CD4-positive, alpha-beta T cell treated with Interleukin-17A for 1 hour (primary cell): Measurements from ENCODE around the gene SMAD5.
A peak's percentile ranks its signal among the peaks of the same experiment; 100 is the strongest.

Experiments used
- DNase-seq: peaks from one replicate; pipeline ENCODE4 v3.0.0-alpha.2; 2020

SMAD5 gene

DNA sequence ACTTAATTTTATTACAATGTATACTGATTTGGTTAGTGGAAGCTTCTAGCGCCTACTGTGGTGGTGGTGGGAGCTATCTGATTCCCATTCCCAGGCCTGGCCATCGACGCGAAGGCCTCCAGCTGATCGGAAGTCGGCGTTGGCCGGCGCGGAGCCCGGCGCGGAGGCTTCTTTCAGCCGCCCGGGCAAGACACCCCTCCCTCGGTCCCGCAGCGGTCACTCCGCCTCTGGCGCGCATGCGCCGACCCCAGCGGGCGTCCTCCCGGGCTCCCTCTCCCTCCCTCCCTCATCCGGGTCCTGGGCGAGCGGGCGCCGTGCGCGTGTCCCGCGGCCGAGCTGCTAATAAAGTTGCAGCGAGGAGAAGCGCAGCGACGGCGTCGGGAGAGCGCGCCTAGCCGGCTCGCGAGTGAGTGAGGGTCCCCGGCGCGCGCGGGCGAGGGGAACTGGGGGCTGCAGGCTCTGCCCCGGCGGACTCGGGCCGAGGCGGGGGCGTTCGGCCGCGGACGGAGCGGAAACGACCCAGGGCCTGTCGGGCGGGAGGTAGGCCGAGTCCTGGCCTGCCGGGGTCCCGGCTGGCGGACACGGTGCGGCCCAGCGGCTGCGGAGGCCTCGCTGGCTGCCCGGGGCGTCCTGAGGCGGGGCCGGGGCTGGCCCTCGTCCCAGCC is at the start of gene SMAD5:
Gene SMAD5, plus strand, starts transcription at position 289 of the 665 bp plus-strand sequence. CDS start 20,916 bp downstream, outside the sequence.
- DNase-seq, result peak; percentile 87

GRCh38 chr5:136084698-136085097 is 47.9 kb upstream of the SMAD5 start:
- DNase-seq, result no peak

- no peak for DNase-seq
Measured at GRCh38 chr5:136086783-136087566, 45.7 kb upstream of the SMAD5 start.

- no peak for DNase-seq
Measured at GRCh38 chr5:136087961-136088871, 44.4 kb upstream of the SMAD5 start.

GRCh38 chr5:136089791-136090190 is 42.9 kb upstream of the SMAD5 start:
- no peak for DNase-seq

DNA sequence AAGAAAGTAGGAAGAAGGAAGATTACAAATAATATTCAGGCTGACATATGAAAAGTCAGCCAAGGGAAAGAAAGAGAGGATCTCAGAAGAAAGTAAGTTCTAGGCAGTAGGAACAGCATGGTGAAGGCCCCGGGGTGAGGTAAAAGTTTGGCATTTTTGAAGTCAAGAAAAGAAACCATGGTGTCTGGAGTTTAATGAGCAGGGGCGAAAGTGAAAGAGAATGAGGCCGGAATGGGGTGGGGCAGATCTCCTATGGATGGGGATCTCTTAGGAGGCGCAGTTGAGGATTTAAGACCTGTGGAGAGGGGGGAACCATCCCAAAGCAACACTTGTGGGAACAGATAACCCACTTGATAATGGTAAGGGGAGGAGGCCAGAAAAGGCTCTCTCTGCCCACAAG is 42.3 kb upstream of the SMAD5 start:
- no peak for DNase-seq

DNA sequence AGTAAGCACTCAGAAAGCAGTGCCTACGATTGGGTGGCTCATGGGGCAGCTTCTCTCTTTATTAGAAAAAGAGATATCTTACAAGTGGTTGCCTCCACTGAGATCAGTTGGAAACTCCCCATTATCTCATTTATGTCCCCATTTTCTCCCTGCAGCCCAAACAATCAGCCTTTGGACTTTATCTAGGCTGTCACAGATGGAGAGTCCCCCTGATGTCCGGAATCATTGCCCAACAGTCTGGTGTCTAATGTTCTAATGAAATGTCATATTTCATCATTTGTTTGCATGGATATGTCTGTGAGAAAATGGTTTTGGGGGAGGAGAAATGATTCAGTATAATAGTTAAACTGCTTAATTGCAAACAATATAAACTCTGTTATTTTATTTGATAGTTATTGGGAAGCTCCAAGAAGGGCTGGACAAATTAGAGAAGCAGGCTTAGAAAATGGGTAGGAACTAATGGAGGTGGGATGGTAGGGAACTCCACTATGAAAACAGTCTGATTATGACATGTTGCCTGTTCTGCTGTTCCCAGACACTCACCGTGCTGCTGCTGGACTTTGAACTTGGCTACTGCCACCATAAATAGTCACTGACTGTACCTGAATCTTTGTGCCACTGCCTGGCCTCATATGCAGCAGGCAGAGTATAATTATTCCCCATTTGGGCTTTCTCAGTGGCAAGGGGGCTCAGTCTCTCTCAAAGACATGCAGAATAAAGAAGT is 38.3 kb upstream of the SMAD5 start:
- no peak for DNase-seq

DNA sequence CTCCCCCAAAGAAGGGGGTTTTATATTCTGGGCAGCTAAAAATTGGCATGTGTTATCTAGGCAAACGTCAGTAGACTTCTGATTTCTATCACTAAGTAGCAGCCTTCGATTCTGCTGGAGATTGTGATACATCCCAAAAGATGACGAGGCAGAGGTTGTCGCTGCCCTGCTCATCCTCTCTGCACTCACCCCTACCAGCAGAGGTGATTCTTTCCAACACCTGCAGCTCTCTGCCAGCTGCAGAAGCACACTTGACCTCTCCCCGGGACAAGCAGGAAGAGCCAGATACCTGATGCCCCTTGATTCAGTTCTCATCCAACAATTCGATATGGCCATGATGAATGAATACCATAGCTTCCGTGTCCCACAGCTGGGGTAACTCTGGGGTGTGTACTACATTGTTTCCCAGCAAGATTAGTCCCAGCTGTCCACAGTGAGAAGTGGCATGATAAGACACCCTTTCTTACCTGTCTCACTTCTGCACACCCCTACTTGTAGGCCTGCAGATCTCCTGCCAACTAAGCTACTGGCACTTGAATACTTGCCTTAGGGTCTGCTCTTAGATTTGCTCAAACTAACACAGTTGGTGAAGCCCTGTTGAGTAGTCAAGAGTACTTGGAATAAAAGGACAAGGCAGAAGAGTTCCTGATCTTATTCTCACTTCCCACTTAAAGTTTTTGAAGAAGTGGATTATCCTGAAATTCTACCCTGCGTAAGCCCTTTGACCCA is 37.6 kb upstream of the SMAD5 start:
- no peak for DNase-seq

DNA sequence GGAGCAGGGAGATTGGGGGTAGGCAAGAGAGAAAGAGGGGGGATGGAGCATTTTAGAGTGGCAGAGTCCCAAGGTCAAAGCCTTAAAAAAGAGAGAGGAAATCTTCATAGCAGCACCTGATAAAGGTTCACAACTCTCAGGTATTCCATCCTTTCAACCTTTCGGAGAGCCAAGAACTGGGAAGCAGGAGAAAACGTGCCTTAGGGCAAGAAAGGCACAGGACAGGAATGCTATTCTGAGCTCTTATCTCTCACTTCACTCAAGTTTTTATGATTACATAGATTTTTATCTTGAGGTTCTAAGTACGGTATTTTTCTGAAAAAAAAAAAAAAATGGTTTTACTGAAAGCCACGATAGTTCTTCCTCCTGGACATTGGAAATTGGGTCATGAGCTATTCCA is 34.5 kb upstream of the SMAD5 start:
- no peak for DNase-seq

GRCh38 chr5:136099870-136100269 is 32.8 kb upstream of the SMAD5 start:
- DNase-seq, result no peak

- DNase-seq, result no peak
Measured at GRCh38 chr5:136101884-136102283, 30.8 kb upstream of the SMAD5 start.

GRCh38 chr5:136103118-136103517 is 29.5 kb upstream of the SMAD5 start:
- no peak for DNase-seq

DNA sequence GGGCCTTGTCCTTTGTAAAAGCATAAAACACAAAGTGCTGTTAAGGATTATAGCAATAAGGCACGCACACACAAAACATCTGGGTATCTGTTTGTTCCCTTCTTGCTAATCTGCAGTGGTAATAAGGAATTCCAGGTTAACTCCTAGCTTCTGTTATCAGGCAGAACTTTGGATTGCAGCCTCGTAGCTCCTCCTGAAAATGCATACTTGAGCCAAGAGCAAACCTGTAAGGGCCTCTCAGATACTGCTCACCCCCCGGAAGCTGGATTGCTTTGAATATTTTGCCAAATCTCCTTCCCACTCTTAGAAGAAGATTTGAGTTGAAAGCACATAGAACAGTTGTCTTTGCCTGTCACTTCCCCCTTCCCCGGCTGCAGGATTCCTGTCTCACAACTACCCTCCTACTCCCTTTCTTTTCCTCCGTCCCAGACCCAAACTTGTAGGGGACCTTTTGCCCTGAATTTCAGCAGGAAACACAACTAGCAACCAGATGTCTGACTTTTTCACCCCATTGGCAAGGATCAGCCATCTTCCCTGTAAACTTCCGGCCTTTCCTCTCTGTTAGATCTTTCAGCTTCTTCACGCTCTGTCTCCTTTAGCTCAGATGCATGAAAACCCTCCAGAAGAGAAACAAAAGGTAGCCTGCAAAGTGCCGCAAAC is 28.2 kb upstream of the SMAD5 start:
- no peak for DNase-seq

DNA sequence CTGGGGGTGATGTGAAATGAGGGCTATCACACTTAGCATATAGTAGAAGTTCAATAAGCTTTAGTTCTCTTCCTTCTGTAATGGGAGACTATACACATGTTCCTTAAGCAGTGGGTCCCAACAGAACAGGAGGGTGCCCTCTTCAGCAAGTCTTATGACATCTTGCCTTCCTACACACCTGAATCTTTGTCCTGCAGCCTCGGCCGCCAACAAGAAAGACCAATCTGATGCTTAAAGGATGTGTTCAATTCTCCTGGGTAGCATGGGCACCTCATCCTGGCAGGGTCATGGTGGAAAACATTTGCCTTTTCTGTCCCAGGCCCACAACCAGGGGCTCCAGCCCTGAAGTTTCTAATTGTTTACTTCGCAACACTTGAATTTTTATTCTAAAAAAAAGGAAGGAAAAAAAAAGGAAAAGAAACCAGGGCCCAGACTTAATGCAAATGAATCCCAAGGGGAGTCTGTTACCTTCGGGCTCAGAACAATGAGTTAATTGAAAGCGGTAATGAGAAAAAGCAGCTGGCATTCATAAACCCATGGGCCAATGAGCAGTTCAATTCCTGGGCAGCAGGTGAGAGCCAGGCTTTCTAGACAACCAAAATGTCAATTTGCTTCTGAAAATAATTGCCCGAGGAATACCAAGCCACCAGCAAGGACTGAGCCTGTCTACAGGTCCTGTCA is 26.2 kb upstream of the SMAD5 start:
- no peak for DNase-seq

- DNase-seq, result no peak
Measured at GRCh38 chr5:136108180-136108611, 24.4 kb upstream of the SMAD5 start.

DNA sequence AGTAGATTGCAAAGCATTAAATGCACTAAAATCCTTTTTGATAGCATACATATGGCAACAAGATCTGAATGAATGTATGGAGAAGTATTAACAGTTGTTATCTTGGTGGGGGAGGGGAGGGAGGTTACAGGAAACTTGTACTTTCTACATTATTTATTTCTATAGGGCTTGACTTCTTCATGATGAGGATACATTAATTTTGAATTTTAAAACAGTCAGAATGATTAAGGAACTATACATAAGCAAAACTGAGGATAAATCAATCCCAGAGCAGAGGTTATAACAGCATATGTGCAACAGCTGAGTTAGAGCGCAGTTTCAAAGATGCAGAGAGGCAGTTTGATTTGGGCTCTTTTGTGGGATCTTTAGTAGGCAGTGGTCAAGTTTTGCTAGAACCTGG is 23.9 kb upstream of the SMAD5 start:
- DNase-seq, result no peak

GRCh38 chr5:136109453-136110135 is 23.1 kb upstream of the SMAD5 start:
- DNase-seq, result no peak

DNA sequence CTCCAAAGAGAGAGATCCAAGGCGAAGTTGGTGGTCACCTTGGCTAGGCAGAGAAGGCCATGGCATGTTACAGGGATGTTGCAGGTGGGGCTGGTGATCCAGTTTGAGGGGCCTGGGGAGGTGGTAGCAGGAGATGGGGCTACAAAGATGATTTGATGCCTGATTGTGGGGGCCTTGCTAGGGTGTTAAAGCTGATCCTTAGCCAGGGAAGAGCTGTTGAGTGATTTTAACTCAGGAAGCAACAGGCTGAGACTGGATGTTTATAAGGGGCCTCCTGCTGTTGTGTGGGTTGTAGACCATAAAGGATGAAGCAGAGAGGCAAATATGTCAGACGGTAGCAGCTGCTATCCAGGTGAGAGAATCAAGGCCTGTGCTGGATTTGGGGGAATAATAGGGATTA is 19.0 kb upstream of the SMAD5 start:
- DNase-seq, result no peak

DNA sequence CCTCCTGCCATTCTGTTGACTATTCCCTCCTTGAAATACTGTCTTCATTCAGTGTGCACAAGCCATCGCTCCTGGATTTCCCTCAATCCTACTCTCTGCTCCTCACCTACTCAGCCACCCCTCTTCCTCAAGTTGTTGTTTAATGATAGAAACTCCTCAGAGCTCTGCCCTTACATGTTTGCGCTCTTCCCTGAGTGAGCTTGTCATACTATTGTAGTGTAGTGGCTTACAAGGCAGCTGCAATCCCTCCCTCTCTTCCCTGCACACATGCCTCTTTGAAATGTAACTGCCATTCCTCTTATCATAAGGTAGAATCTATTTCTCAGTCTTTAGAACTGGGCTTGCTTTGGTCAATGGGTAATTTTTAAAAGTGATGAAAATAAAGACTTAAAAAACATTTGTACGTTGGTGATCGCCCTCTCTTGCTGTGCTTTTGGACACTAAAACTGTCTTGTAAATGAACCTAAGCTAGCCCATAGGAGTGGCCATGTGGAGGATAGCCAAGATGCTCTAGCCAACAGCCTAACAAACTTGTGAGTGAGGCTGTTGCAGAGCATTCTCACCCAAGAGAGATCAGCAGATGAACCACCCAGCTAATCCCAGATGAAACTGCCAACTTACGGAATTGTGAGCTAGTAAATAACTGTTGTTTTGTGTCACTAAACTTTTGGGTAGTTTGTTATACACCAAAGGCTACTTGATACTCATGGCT is 18.1 kb upstream of the SMAD5 start:
- no peak for DNase-seq
